ENCODE results near the gene KCNN3.

KCNN3 gene

DNA sequence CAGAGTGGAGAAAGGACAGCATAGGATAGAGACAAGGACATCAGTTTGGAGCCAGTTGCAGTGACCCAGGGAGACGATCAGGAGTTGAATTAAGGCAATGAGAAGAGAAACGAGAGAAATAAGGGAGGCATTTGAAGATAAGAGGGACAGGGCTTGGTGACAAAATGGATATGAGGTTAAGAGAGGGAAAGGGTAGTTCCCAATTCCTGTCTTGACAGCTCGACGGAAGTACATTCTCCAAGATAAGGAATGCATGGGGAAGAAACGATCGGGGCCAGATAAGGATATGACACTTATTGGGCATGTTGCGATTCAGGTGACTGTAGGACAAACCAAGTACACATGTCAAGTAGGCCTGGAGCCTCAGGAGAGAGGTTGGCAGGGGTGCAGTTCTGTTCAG is 18.7 kb upstream of the KCNN3 start:
- TF ChIP-seq, protein P1, sequence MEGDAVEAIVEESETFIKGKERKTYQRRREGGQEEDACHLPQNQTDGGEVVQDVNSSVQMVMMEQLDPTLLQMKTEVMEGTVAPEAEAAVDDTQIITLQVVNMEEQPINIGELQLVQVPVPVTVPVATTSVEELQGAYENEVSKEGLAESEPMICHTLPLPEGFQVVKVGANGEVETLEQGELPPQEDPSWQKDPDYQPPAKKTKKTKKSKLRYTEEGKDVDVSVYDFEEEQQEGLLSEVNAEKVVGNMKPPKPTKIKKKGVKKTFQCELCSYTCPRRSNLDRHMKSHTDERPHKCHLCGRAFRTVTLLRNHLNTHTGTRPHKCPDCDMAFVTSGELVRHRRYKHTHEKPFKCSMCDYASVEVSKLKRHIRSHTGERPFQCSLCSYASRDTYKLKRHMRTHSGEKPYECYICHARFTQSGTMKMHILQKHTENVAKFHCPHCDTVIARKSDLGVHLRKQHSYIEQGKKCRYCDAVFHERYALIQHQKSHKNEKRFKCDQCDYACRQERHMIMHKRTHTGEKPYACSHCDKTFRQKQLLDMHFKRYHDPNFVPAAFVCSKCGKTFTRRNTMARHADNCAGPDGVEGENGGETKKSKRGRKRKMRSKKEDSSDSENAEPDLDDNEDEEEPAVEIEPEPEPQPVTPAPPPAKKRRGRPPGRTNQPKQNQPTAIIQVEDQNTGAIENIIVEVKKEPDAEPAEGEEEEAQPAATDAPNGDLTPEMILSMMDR (IDR thresholded peaks at IDR 0.05; ENCODE audit: insufficient read depth, low read depth, low read length, missing control alignments) = no peak
- DNase-seq (ENCODE audit: low read depth) = no peak
- no peak overlapping the region for H3K4me3 ChIP-seq (ENCODE audit: low read length)

DNA sequence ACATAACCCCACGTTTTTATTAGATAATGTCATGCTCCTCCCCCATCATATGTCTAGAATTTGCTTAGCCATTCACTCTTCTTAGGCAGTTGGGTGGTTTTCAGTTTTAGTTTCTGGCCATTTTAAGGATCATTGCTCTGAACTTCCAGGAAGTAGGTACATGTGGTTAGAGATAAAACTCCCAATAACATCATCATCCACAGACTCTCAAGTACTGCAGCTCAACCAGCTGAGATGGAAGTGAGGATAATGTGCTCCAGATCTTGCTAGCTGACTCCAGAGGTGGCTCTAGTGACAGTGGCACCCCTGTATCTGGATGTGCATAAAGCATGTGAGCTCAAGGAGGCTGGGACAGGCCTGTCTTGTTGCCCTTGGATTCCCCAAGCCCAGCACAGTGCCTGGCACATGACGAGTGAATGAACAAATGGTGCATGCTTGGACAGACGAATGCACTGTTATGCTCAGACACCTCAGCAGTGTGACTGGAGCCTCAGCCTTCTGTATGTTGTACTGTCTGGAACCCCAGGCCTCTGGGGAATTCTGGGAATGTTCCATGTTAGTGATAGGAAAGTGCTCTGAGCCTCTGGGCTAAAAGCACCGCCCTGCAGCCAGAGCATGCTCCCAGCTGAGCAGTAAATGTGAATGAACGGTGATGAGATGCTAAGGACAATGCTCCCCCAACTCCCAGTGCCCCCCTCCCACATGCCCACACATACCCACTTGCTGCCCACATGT is 16.4 kb upstream of the KCNN3 start:
- TF ChIP-seq, protein P1 (IDR thresholded peaks at IDR 0.05; ENCODE audit: insufficient read depth, low read depth, low read length, missing control alignments) = no peak
- no peak overlapping the region for H3K4me3 ChIP-seq (ENCODE audit: low read length)
- DNase-seq (ENCODE audit: low read depth) = no peak

DNA sequence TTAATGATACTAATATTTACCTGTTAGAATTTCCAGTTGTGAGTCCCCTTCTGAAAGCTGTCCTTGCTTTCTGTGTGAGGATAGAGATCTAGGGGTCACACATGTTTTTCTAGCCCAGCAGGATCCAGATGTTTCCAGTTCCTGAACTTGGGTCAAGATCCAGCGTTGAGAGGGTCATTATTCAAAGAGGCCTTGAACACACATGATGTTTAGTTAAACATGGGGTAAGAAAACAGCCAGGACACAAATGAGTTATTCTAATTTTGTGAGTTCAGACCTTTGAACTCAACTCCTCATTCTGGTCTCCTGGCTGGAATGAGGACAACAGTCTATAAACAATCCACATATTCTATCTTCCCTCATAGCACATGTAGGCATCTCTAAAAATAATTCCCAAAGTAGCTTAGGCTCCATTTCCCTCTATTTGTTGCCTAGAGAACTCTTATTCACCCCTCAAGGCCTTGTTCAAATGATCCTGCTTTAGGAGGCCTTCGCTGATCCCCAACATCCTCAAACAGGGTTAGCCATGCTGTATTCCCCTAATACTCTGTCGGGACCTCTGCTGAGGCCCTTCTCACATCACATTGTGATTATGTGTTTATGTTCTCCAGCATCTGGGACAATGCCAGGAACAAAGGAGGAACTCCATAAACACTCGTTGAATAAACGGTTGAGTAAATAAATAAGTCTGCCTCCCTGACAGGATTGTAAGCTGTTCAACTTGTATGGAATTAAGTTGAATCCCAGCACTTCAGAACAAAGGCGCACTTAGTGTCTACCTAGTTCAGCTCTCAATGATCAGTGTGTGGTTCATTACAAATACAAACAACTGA is 15.0 kb upstream of the KCNN3 start:
- no peak for DNase-seq (ENCODE audit: low read depth)
- H3K4me3 ChIP-seq (ENCODE audit: low read length) = no peak overlapping the region
- TF ChIP-seq, protein P1 (IDR thresholded peaks at IDR 0.05; ENCODE audit: insufficient read depth, low read depth, low read length, missing control alignments) = no peak

DNA sequence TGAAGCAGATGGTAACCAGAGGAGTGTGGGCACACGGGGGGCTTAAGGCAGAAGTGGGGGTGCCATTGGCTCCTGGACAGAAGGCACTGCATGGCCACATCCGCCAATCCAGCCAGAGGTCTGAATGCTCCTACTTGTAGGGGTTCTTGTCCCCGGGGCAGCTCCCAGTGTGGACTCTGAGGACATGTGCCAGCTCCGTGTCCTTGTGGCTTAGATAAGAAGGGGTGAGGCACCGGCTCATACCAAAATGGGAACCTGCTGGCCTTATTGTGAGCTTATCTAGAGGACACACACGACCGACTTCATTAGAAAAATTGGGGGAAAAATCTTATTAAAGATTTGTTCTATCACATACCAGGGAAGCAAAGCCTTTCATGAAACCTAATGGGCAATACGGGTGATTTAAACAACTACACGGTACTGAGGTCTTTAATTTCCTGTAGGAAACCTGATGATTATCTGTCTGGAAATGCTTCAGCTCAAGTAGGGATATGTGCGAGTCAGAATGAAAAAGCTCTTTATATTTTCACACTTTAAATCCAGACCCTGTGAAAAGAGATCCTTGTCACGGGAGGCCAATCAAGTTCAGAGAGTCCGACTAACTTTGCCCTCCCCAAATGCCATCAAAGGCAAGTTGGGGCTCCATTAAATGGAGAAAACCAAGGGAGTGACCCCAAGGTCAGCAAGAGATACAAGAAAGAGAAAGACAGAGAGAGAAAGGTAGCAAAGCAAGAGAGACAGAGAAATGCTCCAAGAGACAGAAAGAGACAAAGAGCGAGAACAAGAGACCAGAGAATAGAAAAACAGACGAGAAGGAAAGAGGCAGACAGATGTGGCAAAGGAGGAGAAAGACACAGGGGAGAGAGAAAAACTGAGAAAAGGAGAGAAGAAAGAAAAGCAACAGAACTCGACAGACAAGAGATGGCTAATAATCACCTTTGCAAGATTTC is 14.1 kb upstream of the KCNN3 start:
- TF ChIP-seq, protein P1 (IDR thresholded peaks at IDR 0.05; ENCODE audit: insufficient read depth, low read depth, low read length, missing control alignments) = no peak

DNA sequence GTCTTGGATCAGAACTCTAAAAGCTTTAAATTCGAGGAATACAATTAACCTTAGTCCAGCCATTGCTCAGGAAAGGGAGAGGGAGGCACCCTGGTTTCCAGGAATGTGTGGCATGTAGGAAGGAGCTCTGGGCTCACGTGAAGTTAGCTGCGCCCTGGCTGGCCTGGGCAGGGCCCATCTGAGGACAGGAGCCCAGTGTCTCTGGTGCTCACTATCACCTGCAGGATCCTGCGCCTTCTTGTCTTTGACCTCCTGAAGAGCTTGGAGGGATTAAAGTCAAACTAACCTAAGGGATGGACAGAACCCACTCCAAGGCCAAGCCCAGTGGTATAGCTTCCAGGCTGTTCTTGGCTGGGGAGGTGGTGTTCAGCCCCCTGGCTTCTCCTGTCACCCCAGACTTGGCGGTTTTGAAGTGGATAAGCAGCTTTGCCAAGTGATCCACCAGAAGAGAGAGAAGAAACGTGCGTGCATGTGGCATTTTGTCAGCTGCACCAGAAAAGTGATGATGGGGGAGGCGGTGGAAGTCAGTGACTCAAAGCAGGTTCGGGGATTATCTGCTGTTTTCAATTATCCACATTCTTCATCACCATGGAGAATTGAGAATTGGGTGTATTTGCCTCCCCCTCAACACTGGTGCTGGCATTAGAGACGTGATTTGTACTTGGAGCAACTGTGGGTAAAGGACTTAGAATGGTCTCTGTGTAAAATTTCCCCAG is 11.9 kb upstream of the KCNN3 start:
- no peak overlapping the region for H3K4me3 ChIP-seq (ENCODE audit: low read length)
- TF ChIP-seq, protein P1 (IDR thresholded peaks at IDR 0.05; ENCODE audit: insufficient read depth, low read depth, low read length, missing control alignments) = no peak
- DNase-seq (ENCODE audit: low read depth) = no peak

More for the DNA sequence above, 14.1 kb upstream of the KCNN3 start:
- no peak for DNase-seq (ENCODE audit: low read depth)
- H3K4me3 ChIP-seq (ENCODE audit: low read length) = no peak overlapping the region

DNA sequence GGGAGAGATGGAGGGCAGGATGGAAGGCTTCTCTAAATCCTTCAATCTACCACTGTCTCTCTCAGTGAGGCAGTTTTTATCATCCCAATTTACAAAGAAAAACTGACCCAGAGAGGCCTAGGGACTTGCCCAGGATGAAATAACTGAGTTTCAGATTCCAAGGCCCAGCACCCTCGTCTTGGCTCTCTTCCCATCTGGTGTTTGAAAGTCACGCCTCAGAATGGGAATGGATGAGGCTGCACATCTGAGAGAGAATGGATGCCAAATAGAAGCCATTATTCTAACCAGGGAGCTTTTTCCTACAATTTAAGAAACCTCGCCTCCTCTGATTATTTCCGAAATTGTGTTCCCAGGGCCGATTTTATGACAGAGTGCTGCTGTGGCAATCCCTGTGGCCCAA is 10.6 kb upstream of the KCNN3 start:
- no peak for DNase-seq (ENCODE audit: low read depth)
- TF ChIP-seq, protein P1 (IDR thresholded peaks at IDR 0.05; ENCODE audit: insufficient read depth, low read depth, low read length, missing control alignments) = no peak
- no peak overlapping the region for H3K4me3 ChIP-seq (ENCODE audit: low read length)
